HepG2 (cell line): ENCODE measurements around the gene HYAL2.

Experiments used
- CEBPG ChIP-seq: IDR thresholded peaks from 2 replicates; pipeline ENCODE4 v1.6.1; 2016
- CTCF ChIP-seq: sonication (generic); formaldehyde crosslinking; IDR thresholded peaks from 2 replicates; pipeline ENCODE4 v1.5.0; 2020; ENCODE audit warnings: mild to moderate bottlenecking, missing genetic modification reagents, moderate library complexity
- MTERF4 ChIP-seq: sonication (generic); formaldehyde crosslinking; IDR thresholded peaks from 2 replicates; pipeline ENCODE4 v1.8.0; 2023; ENCODE audit warnings: mild to moderate bottlenecking, missing genetic modification reagents
- NFKB2 ChIP-seq: sonication (generic); formaldehyde crosslinking; IDR thresholded peaks from 2 replicates; pipeline ENCODE4 v1.4.0; 2020; ENCODE audit warnings: missing genetic modification reagents, borderline replicate concordance
- POLR2AphosphoS2 ChIP-seq: IDR thresholded peaks from 2 replicates; pipeline ENCODE4 v1.6.1; 2011; ENCODE audit warnings: low read depth, low read length, improper control_type of control experiment
- POLR2AphosphoS5 ChIP-seq: IDR thresholded peaks from 2 replicates; pipeline ENCODE4 v1.6.1; 2012; ENCODE audit warnings: low read depth, low read length
- SAP130 ChIP-seq: IDR thresholded peaks from 2 replicates; pipeline ENCODE4 v1.6.1; 2016; ENCODE audit warnings: low read depth
- ZBTB33 ChIP-seq: sonication (generic); formaldehyde crosslinking; IDR thresholded peaks from 2 replicates; pipeline ENCODE4 v1.4.0; 2020; ENCODE audit warnings: missing genetic modification reagents
- ZNF24 ChIP-seq: fragments of 450-650 bp; IDR thresholded peaks from 2 replicates; pipeline ENCODE4 v1.6.1; 2017; ENCODE audit warnings: antibody characterized with exemption, mild to moderate bottlenecking
- ZNF746 ChIP-seq: sonication (generic); formaldehyde crosslinking; IDR thresholded peaks from 2 replicates; pipeline ENCODE4 v1.8.0; 2022; ENCODE audit warnings: mild to moderate bottlenecking, missing genetic modification reagents

- no peak for TF ChIP-seq CTCF
- TF ChIP-seq CEBPG (CRISPR knock-in tag): no peak
- no peak for TF ChIP-seq ZBTB33 (CRISPR knock-in tag)
- no peak for TF ChIP-seq POLR2AphosphoS5
- no peak for TF ChIP-seq MTERF4
- TF ChIP-seq SAP130 (CRISPR knock-in tag): no peak
- TF ChIP-seq ZNF746 (CRISPR knock-in tag): no peak
- no peak for TF ChIP-seq ZNF24
- no peak for TF ChIP-seq POLR2AphosphoS2
- TF ChIP-seq NFKB2 (CRISPR knock-in tag): no peak
Measured at GRCh38 chr3:50340147-50340447, 17.6 kb upstream of the HYAL2 start.
